HG03521 (cell line): ENCODE results near the gene MICU2.
"Not testable (repeated sequence)": the region's sequence is repeated elsewhere in the genome, so short reads cannot be mapped to it uniquely, and the experiment has no call there.

ENCODE experiments used
- ATAC-seq: cut with Tn5 transposase; IDR thresholded peaks from one replicate; pipeline ENCODE4 v1.9.1; 2021; ENCODE audit warnings: mild to moderate bottlenecking, moderate library complexity; ENCODE audit not compliant: unreplicated experiment

The MICU2 gene

DNA sequence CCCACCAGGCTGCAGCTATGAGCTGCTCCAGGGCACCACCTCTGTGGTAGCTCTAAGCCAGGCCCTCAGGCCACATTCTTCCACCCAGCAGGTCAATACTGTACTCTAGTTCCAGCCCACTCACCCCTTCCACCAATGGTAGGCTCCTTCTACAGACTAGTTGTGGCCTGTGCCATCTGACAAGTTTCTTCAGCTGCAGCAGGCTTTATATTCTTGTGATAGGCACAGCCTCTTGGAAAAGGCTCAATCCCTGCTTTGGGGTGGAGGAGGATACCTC is 8.5 kb downstream of the MICU2 start:
- ATAC-seq = peak; percentile 54

DNA sequence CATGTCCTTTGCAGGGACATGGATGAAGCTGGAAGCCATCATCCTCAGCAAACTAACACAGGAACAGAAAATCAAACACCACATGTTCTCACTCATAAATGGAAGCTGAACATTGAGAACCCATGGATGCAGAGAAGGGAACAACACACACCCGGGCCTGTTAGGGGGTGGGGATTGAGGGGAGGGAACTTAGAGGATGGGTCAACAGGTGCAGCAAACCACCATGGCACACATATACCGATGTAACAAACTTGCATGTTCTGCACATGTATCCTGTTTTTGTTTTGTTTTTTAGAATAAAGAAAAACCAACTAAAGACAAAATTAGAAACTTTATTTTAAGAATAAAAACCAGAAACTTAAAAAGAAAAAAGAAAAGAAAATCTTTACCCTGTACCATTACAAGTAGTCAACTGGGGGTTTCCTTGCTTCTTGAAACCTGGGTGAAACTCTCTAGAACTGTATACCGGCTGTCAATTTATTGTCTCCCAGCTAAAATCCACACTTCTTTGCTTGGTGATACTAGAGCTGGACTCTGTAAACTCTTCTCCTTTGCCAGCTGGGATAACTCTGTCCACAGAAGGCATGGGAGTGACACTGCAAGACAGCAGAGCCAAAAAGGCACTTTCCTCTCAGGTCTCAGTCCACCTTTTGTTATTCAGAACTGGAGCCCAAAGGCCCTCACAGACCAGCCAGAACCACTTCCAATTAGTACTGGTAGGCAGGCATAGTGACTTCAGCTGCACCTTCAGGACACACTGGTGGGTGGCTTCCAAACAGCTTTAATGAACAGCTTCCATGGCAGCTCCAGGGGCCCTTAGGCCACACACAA is 9.0 kb downstream of the MICU2 start:
- ATAC-seq = peak; percentile 49

DNA sequence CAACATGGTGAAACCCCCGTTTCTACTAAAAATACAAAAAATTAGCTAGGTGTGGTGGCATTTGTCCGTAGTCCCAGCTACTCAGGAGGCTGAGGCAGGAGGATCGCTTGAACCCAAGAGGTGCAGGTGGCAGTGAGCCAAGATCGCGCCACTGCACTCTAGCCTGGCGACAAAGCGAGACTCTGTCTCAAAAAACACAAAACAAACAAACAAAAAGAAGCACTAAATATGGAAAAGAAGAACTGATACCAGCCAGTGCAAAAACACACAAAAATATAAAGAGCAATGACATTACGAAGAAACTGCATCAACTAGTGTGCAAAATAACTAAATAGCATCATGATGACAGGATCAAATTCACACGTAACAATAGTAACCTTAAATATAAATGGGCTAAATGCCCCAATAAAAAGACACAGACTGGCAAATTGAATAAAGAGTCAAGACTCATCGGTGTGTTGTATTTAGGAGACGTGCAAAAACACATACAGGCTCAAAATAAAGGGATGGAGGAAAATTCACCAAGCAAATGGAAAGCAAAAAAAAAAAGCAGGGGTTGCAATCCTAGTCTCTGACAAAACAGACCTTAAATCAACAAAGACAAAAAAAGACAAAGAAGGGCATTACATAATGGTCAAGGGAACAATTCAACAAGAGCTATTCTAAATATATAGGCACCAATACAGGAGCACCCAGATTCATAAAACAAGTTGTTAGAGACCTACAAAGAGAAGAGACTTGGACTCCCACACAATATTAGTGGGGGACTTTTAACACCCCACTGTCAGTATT is 13.1 kb downstream of the MICU2 start:
- ATAC-seq = not testable (repeated sequence)

DNA sequence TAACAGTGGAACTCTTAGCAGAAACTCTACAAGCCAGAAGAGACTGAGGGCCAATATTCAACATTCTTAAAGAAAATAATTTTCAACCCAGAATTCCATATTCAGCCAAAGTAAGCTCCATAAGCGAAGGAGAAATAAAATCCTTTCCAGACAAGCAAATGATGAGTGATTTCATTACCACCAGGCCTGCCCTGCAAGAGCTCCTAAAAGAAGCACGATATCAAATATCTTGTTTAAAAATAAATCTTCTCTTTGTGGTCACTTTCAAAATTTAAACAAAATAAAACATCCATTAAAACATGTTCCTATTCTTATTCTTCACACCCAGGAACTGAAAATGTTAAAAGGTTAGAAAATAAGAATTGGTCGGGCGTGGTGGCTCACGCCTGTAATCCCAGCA is 13.7 kb downstream of the MICU2 start:
- no peak for ATAC-seq

DNA sequence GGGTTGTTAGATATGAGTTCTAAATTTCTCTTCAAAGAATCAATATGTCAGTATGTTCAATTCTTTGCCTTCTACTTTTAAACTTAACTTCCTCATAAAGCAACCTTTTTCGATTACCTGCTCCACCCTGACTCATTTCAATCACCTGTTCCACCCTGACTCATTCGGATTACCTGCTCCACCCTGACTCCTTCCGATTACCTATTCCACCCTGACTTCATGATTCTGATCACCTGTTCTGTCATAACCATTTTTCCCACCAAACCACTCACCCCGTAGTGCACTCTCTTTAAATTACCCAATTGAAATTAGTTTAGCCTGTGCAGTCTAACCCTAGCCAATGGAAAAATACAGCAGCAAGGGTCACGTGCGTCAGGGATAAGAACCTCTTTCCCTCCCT is 14.5 kb downstream of the MICU2 start:
- not testable (repeated sequence) for ATAC-seq

DNA sequence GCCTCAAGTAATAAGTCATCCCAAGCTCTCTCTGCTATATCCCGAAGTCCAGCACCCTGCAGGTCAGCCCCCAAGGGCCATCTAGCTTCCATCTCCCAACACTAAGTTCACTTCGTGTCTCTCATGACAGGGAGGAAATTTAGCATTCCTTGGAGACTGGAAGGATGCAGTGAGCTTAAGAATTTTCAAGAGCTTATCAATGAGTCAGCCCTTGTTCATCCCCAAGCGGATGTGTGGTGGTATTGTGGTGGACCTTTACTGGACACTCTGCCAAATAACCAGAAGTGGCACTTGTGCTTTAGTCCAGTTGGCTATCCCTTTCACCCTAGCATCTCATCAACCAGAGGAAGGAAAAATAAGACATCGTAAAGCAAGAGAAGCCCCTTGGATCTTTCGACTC is 15.6 kb downstream of the MICU2 start:
- ATAC-seq = not testable (repeated sequence)

DNA sequence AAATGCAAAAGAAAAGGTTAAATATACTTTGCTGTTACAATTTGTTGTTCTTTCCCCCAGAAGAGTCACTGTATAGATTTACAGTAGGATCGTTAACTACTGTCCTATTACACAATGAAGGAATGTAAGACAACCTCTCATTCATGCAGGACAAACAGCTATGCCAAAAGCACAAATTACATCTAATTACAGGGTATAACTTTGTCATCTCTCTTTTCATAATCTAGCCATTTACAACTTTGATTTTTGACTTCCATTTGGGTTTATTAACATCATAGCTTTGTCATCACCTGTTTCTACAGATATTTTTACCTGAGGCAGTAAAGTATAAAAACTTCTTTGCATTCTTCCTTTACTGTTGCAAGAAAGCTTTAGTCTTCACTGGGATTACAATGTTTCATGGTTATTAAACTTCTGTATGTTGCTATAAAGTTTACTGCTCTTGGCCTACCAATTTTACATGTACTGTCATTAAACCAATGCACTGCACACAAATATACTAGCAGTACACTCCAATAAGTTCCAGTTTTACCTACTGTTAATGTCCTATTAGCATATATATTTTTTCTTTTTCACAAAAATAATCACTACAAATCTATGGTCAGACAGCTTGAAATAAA is 18.9 kb downstream of the MICU2 start:
- ATAC-seq = no peak

DNA sequence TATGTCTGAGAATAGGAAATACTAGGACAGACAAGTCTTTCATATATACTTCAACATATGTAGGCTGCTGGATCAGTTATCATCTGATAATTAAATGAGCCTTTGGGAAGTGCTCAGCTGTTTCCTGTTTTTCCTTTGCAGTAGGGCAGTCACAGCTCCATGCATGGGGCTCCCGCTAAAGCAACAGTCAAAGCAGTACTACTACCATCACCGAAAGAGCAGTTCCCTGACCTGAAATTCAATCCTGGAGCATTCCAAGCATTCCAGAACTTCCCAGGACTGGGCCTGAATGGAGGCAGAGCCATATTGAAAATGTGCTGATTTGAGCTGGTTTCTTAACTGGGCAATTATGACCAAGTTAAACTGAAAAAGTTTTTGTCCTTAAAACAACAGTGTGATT is 20.5 kb downstream of the MICU2 start:
- no peak for ATAC-seq

DNA sequence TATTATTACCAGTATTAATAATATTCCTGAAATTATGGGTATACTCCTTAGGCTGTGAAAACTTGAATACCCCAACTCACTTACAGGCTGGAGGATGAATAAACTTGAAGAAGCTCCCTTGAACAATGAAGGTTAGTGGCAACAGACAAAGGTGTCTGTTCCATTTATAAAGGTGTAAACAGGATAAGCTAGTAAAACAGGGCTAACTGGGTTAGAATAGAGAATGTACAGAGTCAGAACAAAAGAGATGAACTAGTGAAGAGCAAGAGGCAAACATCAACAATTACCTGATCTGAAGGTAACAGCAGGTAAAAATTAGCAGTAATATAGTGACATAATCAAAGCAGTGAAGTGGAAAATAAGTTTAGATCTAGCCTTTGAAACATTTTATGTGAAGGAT is 23.2 kb downstream of the MICU2 start:
- ATAC-seq = no peak

DNA sequence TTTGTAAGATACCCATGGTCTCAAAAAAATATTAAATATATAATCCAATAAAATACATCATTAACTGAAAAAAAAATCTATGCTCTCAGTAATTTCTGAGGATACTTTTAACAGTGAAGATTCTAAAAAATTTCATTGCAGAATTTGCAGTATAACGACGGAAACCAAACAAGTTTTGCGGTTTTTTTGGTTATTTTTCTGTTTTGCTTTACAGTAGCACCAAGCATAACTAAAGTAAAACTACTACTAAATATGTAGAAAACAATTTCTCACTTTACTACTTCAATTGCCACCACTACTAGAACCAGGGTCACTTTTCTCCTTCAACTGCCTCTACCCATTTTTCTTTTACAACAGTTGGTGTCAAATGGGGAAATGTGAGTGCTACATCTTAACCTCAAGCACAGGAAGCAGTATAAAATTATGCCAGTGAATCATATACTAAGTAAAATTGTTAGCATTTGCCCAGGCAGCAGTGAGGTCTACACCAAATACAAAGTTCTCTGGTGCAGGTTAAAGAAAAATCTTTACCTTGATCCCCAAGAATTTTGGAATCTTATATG is 24.1 kb downstream of the MICU2 start:
- ATAC-seq = peak; percentile 51

DNA sequence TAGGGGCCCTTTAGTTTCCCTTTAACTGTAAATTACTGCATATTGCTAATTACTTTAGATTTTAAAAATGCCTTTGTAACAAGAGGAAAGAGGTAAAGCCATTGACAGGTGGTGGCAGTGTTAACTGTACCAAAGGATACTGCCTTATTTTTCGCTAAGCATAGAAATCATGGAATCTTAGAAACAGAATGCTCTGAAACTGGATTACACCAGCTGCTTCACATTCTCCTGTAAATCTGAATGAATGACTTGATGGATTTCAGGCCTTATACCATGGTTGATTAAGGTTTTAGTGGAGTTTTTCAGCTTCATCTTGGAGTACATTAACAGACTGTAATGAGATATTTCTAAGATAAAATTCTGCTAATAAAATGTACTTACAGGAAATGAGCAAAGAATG is 25.2 kb downstream of the MICU2 start:
- no peak for ATAC-seq

DNA sequence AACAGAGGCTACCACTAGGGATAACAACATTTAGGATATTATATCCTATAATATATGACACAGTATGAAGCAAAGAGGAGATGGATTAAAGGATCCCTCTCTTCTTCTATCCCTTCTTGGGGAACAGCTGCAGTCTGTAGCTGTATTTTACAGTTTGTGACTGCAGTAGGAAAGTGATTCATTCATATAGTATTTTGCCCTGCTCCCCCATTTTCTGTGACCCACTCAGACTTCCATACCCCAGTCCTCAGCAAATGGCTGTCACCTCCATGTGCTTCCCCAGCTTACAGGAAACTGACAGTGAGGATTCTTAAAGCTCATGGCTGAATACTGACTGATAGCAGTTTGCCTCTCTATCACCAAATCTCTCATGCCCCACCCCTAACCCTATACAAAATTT is 27.5 kb downstream of the MICU2 start:
- ATAC-seq = no peak

DNA sequence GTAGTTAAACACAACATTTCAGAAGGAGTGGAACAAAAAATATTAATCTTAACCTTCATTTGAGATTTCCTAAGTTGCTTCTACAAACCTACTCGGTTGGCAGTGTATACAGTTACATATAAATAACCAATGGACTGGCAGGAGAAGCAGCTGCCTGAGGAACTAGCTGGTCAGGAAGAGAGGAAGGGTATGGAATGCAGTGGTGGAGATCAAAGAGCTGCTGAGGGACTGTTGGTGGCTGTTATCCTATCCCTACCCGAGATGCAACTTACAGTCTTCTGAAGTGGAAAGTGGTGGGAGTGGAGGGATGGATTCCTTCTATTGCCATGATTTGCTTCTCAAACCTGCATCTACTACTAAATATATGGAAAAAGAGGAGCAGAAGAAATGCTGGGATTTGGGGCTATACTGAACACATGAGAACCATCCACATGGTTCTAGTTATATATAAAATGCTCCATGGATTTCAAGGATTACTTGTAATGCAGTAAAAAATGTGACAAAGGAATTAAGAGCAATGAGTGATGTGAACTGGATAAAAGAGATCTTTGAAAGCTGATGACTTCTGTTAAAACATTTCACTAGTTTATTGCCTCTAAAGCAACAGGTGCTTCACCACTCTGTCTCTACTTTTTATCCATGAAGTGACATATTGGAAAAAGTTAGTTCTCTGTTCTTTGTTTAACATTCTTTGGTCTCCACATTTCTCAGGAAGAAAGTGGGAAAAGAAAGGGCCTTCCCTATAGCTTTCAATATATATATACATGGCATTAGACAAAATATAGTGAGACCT is 29.9 kb downstream of the MICU2 start:
- ATAC-seq = no peak

DNA sequence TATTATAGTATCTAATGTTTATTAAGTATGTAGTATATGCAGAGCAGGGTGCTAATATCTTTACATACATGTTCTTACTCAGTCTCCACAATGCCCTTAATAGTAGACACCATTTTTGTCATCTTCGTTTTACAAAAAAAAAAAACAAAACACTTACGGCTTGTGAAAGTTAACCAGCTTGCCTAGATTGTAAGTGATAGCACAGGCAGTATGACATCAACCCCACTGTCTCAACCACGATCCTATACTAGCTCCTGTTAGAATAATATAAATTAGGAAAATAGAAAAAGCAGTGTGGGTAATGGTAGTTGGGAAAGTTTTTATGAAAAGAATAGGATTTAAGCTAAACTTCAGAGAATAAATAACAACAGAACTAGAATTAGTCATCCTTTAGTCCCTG is 34.3 kb downstream of the MICU2 start:
- no peak for ATAC-seq

DNA sequence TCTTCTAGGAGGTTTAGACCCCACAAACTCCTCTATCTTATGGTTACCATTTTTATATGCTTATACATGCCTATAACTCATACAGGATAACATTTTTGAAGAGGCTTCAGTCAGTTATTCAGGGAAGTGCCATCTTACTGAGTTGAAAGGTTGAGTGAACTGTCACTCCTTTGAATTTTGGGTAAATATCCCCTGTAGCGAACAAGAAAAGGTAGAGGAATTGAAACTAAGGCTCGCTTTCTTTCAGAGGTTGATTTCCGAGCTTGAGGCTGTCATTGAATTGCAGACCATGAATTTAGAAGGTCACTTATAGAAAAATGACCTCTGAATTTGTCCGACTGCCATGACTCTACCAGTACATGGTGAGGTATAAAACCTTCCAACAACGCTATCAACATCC is 35.1 kb downstream of the MICU2 start:
- no peak for ATAC-seq

DNA sequence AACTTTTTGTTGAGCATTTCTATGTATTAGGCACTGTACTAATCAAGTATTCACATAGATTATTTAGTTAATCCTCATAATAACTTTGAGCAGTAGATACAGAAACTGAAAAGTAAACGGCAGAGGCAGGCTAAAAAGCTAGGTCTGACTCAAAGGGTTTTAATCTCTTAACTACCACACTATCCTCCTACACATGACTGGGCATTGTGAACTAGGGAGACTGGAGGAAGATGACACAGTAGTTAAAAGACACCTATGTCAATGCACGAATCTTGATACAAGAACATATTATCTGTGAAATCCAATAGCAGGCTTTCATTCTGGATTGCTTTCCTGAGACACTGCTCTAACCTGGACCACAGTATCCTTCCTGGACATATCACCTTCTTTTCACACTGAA is 36.3 kb downstream of the MICU2 start:
- no peak for ATAC-seq

DNA sequence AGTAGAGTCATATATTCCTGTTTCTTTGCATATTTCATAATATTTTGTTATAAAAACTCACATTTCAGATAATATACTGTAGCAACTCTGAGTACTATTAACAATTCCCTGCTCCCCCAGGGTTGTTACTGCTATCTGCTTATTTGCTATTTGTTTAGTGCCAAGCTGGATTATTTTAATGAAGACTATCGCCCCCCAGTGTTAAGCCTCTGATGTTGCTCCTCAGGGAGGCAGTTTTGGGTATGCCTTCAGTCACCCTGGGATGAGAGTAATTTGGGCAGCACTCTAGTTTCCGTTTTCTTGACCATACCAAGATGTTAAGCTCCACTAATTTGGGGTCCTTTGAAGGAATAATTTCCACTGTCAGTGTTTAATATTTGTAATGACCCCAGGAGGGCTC is 46.0 kb downstream of the MICU2 start:
- no peak for ATAC-seq

DNA sequence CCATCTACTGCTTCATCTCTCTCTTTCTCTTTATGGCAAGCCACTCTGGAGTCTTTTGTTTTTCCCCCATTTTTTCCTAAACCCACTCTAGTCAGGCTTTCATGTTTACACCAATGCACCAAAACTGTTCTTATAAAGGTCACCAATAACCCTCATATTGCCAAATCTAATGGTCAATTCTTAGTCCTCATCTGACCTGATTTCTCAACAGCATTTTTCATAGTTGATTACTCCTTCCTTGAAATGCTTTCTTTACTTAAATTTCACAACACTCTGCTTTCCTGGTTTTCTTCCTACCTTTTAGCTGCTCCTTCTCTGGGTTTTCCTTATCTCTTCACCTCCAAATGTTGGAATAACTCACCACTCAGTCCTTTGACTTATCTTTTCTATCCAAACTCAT is 47.9 kb downstream of the MICU2 start:
- ATAC-seq = no peak

DNA sequence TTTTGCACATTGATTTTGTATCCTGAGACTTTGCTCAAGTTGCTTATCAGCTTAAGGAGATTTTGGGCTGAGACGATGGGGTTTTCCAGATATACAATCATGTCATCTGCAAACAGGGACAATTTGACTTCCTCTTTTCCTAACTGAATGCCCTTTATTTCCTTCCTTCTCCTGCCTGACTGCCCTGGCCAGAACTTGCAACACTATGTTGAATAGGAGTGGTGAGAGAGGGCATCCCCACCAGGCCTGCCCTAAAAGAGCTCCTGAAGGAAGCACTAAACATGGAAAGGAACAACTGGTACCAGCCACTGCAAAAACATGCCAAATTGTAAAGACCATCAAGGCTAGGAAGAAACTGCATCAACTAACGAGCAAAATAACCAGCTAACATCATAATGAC is 50.7 kb downstream of the MICU2 start:
- ATAC-seq = not testable (repeated sequence)

DNA sequence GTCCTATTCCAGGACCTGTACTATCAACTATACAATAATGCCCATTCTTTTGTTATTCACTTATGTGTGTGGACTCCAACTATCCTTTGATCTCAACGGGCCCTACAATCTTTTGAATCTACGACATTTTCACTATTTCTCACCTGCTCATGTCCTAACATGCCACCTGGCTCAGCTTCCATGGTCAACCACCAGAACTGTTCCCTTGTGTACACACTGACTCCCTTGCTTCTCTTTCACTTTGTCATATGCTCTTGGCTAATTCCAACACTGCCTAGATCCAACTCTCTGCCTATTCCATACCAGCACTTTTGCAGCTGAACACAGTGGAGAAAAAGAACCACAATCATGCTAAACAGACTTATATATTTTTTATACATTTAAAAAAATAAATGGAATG is 53.1 kb downstream of the MICU2 start:
- no peak for ATAC-seq

DNA sequence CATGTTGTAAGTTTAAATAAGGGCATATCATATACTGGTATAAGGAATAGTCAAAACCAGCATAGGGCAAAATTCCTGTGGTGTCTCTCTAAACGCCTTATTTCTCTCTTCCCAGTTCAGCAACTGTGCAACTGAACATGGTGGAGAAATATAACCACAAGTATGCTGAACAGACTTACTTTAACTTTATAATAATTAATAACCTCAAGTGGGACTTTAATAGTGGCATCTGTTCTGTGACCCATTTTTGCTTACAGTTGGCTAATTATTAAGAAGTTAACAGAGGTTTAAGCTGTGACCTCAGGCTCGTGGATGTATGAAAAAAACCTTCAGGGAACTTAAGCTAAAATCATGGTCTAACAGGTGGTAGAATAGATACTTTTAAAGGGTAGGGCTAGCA is 54.3 kb downstream of the MICU2 start:
- ATAC-seq = no peak
